ENCODE results near the gene PRDM8.

The PRDM8 gene

GRCh38 chr4:80196922-80197573, at the start of gene PRDM8:
PRDM8 (plus strand) TSS chr4:80197503; CDS start chr4:80200081, 2,578 bp downstream.
- peak; percentile 70 for DNase-seq

- no peak for DNase-seq
Measured at GRCh38 chr4:80150387-80151180, 46.7 kb upstream of the PRDM8 start.

- DNase-seq, result no peak
Measured at GRCh38 chr4:80151981-80152380, 45.3 kb upstream of the PRDM8 start.

- DNase-seq, result no peak
Measured at GRCh38 chr4:80153874-80154544, 43.3 kb upstream of the PRDM8 start.

- peak; percentile 73 for DNase-seq
Measured at GRCh38 chr4:80154545-80154933, 42.8 kb upstream of the PRDM8 start.

- no peak for DNase-seq
Measured at GRCh38 chr4:80155316-80155982, 41.9 kb upstream of the PRDM8 start.

- DNase-seq, result no peak
Measured at GRCh38 chr4:80156410-80156809, 40.9 kb upstream of the PRDM8 start.

- DNase-seq, result no peak
Measured at GRCh38 chr4:80161413-80162058, 35.8 kb upstream of the PRDM8 start.

- no peak for DNase-seq
Measured at GRCh38 chr4:80162418-80162817, 34.9 kb upstream of the PRDM8 start.

GRCh38 chr4:80165855-80166254, 31.4 kb upstream of the PRDM8 start:
- no peak for DNase-seq

- no peak for DNase-seq
Measured at GRCh38 chr4:80171251-80171650, 26.1 kb upstream of the PRDM8 start.

- DNase-seq, result no peak
Measured at GRCh38 chr4:80171656-80172055, 25.6 kb upstream of the PRDM8 start.

- DNase-seq, result no peak
Measured at GRCh38 chr4:80172203-80172602, 25.1 kb upstream of the PRDM8 start.

GRCh38 chr4:80173401-80173800, 23.9 kb upstream of the PRDM8 start:
- no peak for DNase-seq

- DNase-seq, result no peak
Measured at GRCh38 chr4:80173841-80174240, 23.5 kb upstream of the PRDM8 start.

- peak; percentile 35 for DNase-seq
Measured at GRCh38 chr4:80177793-80178192, 19.5 kb upstream of the PRDM8 start.

GRCh38 chr4:80178964-80179363, 18.3 kb upstream of the PRDM8 start:
- DNase-seq, result no peak

- DNase-seq, result no peak
Measured at GRCh38 chr4:80179637-80180161, 17.6 kb upstream of the PRDM8 start.

GRCh38 chr4:80180743-80181142, 16.6 kb upstream of the PRDM8 start:
- no peak for DNase-seq

- no peak for DNase-seq
Measured at GRCh38 chr4:80182237-80182866, 15.0 kb upstream of the PRDM8 start.

- DNase-seq, result no peak
Measured at GRCh38 chr4:80183250-80184052, 13.9 kb upstream of the PRDM8 start.

Data from NCI-H524 treated with DMSO at 0.1 percent for 48 hours (cell line).